Activated gamma-delta T cell treated with anti-CD3 and anti-CD28 coated beads, Interleukin-2, amount 50 U/mL, for 16 hours (primary cell): Measurements from ENCODE around the gene EMC1.
"Not testable (repeated sequence)": the region's sequence is repeated elsewhere in the genome, so short reads cannot be mapped to it uniquely, and the experiment has no call there.

ENCODE experiments used
- DNase-seq: peaks from one replicate; pipeline ENCODE4 v3.0.0-alpha.2; 2020; ENCODE audit warnings: low read depth

Gene EMC1

DNA sequence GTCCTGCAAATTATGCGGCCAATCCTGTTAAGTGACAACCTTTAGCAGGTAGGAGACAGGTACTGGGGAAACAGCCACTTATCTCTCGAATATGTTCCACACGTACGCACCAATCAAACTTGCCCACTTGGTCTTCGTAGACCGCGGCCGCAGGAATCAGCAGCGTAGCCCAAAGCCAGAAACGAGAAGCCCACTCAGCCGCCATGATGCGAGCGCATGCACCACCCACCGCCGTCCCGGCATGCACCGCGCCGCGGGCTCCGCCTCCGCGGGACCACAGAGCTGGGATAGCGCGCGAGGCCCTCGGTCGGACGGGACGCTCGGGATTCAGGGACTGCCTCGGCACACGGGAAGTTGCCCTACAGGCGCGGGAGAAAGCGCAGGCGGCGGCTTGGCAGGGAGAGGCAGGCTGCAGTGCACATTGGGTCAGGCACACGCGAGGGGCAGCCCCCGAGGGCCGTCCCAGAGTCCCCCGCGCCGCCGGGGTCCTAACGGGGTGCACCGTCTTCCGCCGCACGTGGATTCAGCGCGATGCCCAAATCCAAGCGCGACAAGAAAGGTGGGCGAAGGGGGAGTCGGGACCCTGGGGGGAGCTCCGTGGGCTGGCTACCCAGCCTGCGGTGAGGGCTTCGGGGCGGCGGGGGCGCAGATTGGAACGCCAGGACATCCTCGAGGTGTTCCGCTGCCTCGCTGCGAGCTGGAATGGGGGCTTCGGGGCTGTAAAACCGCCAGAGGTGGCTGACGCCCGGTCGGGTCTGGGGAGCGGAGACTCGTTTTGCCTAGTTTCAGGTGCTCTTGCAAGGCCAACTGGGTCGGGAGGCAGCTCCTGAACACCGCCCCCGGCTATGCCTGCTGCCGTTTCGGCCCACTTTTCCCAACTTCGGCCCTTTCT is at the start of gene EMC1, which contains the start of gene MRTO4:
EMC1 (minus strand) TSS at position 220 of the 892 bp plus-strand sequence; CDS start at position 205, 15 bp downstream.
MRTO4 (plus strand) TSS at position 501 of the 892 bp plus-strand sequence; CDS start at position 532, 31 bp downstream.
- peak; percentile 87 for DNase-seq

DNA sequence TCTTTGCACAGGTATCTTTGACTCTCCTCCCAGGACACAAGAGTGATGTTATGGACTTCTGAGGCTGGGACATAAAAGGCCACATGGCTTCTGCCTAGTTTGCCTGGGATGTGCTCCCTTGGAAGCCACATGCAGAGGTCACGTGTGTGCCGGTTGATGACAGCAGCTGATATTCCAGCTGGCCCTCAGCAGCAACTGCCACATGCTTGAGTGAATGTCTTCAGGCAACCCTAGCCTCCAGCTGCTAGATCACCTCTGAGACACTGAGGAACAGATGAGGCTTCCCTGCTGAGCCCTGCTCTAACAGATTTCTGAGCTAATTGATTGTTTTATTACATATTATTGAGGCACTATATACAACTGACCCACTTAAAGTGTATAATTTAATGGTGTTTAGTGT is 48.9 kb upstream of the EMC1 start:
- no peak for DNase-seq

DNA sequence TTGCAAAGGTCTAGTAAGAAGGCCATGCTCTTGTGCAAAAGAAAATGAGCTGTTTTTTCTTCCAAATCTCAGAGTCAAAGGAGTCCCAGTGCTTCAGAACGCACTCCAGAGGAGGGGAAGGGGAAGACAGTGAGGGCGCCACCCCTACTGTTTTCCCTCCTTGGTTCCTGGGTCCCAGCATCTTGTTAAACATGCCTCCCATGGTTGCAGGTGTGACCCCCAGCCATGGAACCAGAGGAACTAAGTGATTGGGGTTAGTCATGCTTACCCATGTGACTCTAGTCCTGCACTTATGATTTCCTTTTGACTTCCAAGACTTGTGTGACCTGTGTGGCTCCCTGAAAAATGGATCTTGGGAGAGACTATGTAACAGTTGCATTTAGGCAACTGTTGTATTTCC is 43.3 kb upstream of the EMC1 start:
- DNase-seq: no peak

DNA sequence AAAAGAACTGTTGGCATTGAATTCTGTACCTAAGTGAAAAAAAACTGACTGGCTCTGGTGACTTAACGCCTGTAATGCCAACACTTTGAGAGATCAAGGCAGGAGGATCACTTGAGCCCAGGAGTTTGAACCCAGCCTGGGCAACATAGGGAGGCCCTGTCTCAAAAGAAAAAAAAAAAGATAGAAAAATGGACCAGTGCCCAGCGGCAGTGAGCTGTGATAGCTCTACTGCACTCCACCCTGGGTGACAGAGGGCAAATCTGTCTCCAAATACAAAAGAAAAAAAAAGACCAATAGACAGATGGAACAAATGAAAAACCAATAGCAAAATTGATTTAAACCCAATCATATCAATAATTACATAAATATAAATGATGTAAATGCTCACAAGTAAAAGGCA is 37.9 kb upstream of the EMC1 start:
- no peak for DNase-seq

DNA sequence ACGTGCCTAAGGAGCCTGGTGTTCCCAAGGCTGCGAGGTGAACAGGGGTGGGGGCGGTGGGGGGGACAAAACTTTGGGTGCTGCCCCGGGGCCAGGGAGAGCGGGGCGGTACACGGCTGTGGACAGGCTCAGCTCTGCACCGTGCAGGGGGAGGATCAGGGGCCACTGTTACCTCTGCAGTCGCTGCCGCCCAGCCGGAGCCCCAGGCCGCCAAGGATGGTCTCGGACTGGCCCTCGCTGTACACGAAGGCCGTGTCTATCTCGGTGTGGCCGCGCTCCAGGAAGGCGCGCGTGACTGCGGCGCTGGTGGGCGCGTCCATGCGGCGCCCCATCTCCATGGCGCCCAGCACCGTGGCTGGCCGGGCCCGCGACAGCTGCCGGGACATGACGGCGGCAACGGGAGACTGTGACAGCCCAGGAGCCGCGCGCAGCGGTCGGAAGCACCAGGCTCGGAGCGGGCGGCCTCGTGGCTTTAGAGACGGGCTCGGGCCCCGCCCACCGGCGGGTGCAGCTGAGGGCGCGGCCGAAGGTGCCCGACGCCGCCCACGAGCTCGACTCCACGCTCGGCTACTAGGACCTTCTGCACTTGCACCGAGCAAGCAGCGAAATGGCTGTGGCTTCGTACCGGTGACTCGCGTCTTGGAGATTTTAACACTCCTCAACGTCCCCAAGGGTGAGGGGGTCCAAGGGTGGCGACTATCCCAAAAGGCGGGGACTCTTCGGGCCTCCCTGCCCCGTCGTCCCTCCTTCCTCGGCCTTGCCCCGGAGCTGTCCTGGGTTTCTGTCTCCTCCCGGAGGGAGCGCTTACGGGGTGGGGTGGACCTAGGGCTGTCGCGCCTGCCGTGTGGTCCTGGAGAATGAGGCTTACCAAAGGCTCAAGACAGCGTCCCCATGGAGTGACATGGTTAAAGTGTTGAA is 37.3 kb upstream of the EMC1 start, which contains the start of gene AKR7A3:
AKR7A3 (minus strand) TSS at position 447 of the 918 bp plus-strand sequence; CDS start at position 386, 61 bp downstream.
- DNase-seq: peak; percentile 24

DNA sequence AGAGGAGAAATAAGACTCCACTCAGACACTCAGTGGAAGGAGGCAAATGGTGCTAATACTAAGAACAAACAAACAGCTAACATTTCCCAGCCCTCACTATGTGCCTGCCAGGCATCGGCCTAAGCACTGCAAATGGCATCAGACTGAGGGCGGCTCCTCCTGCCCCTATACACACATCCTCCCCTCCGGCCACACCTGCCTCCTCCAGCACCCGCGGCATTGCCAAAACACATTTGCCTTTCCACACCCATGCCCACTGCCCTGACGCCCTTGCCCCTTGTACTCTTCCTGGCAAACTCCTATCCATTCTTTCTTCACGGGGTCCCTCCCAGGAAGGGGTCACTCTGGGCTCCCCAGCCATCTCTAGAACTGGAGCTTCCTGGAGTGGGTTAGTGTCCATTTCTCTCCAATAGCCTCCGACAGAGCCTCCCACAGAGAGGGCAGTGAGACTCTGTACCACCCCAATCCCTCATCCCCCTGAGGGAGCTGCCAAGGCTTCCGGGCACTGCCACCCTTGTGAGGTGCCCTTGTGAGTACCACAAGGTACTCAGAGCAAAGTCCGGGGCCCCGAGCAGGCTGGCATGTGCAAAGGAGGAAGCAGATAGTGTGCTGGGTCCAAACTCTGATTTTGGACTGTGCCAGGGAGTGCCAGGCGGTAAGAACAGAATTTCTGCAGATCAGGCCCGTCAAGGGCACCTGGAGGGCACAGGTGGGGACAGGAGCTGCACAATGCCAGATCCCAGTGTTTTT is 36.3 kb upstream of the EMC1 start:
- no peak for DNase-seq

DNA sequence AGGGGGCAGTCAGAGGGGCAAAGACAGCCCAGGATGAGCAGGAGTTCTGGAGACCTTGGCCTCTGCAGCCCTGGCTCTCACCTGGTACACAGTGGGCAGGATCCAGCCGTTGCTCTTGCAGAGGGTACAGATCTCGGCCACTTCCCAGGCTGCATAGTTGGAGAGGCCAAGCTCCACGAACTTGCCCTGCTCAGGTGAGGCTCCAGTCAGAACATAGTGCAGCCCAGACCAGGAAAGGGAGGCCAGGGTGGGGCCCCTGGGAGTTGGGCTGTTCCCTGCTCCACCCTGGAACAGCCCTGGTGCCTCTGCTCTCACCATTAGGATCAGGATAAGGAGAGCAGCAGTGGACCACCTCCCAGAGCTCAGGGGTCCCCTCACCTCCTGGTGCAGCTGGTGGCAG is 34.5 kb upstream of the EMC1 start:
- not testable (repeated sequence) for DNase-seq

DNA sequence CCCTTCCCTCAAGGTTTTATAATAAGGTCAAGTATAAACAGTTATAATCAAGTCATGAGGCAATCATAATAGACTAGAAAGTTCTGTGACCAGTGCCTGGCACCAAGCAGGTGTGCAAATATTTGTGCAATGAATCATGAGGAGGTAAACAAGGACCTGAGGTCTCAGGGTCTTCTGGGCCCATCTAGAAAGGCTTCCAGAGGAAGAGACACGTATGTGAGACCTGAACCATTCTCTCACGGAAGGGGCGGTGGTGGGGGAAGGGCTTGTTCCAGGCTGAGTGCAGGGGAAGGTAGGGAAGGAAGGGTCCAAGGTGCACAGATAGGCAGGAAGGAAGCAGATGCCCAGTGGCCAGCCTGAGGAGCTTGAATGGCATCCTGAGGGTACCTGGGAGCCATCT is 34.0 kb upstream of the EMC1 start:
- DNase-seq: not testable (repeated sequence)

DNA sequence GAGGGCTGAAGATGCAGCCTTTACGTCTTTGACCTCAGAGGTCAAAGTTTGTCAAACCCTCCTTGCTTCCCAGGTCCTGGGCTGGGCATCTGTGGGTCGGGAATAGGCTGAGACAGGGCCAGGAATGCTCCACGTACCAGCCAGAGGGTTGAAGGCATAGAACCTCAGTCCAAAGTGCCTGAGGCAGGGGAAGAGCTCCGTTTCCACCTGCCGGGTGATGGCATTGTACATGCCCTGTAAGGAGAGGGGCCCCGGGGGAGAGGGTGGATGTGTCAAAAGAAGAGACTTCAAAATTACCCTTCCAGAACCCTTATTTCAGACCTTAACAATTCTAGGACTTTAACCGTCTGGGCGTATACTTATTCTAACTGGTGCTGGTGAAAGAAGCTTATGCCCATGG is 33.6 kb upstream of the EMC1 start:
- no peak for DNase-seq

DNA sequence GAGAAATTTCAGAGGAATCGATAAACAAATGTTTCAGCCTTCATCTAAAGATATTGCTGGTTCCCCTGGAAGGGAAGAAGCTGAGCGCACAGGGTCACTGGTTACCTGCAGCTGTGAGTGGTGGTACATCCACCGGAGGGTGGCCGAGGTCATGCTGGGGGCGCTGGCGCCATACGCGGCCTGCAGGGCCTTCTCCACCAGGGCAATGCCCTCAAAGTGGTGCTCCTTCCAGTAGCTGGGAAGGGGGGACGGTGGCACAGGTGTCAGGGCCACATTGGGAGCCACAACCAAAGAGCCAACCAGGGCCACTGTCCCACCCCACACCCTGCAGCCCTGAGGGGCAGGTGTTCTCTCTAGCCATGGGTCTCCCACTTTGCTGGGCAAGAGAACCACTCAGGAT is 32.6 kb upstream of the EMC1 start:
- DNase-seq: no peak

DNA sequence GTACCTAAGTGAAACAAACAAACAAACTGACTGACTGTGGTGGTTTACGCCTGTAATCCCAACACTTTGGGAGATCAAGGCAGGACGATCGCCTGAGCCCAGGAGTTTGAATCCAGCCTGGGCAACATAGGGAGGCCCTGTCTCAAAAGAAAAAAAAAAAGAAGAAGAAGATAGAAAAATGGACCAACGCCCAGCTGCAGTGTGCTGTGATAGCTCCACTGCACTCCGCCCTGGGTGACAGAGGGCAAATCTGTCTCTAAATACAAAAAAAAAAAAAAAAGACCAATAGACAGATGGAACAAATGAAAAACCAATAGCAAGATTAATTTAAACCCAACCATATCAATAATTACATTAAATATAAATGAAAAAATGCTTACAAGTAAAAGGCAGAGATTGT is 23.3 kb upstream of the EMC1 start:
- DNase-seq: no peak

DNA sequence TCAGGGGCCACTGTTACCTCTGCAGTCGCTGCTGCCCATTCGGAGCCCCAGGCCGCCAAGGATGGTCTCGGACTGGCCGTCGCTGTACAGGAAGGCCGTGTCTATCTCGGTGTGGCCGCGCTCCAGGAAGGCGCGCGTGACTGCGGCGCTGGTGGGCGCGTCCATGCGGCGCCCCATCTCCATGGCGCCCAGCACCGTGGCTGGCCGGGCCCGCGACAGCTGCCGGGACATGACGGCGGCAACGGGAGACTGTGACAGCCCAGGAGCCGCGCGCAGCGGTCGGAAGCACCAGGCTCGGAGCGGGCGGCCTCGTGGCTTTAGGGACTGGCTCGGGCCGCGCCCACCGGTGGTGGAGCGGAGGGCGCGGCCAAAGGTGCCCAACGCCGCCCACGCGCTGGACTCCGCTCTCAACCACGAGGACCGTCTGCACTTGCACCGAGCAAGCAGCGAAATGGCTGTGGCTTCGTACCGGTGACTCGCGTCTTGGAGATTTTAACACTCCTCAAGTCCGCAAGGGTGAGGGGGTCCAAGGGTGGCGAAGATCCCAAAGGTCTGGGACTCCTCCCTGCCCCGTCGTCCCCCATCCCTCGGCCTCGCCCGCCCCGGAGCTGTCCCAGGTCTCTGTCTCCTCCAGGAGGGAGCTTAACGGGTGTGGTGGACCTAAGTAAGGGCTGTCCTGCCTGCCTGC is 22.7 kb upstream of the EMC1 start:
- DNase-seq: not testable (repeated sequence)

DNA sequence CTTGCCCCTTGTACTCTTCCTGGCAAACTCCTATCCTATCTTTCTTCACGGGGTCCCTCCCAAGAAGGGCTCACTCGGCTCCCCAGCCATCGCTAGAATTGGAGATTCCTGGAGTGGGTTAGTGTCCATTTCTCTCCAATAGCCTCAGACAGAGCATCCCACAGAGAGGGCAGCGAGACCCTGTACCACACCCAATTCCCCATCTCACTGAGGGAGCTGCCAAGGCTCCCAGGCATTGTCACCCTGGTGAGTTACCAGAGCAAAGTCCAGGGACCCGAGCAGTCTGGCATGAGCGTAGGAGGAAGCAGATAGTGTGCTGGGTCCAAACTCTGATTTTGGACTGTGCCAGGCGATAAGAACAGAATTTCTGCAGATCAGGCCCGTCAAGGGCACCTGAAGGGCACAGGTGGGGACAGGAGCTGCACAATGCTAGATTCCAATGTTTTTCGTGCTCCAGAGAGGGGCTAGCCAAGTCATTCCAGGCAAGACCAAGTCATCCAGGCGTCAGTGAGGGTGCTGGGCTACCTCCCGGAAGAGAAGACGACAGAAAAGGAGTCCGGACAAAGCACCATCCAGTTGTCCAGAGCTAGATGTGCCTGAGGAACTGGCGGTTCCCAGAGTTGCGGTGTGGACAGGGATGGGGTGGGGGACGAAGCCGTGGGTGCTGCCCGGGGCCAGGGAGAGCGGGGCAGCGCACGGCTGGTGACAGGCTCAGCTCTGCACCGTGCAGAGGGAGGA is 22.0 kb upstream of the EMC1 start:
- no peak for DNase-seq

DNA sequence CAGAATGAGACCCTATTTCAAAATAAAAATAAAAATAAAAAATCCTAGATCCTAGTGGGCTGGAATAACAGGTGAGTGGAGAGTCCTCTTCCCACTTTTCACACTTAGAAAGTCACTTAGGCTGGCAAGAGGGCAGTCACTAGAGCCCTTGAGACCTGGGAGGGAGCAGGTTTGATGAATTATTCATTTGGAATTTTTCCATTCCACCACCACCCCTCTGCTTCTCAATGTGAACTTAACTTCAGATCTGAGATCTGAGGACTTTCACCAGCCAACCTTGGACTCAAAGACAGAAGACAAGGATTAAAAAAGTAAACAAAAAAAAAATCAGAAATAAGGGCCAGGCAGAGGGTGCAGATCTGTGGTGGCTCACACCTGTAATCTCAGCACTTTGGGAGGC is 20.7 kb upstream of the EMC1 start:
- DNase-seq: no peak

DNA sequence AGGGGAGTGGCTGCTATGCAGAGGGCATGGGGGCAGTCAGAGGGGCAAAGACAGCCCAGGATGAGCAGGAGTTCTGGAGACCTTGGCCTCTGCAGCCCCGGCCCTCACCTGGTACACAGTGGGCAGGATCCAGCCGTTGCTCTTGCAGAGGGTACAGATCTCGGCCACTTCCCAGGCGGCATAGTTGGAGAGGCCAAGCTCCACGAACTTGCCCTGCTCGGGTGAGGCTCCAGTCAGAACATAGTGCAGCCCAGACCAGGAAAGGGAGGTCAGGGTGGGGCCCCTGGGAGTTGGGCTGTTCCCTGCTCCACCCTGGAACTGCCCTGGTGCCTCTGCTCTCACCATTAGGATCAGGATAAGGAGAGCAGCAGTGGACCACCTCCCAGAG is 19.0 kb upstream of the EMC1 start:
- DNase-seq: not testable (repeated sequence)

DNA sequence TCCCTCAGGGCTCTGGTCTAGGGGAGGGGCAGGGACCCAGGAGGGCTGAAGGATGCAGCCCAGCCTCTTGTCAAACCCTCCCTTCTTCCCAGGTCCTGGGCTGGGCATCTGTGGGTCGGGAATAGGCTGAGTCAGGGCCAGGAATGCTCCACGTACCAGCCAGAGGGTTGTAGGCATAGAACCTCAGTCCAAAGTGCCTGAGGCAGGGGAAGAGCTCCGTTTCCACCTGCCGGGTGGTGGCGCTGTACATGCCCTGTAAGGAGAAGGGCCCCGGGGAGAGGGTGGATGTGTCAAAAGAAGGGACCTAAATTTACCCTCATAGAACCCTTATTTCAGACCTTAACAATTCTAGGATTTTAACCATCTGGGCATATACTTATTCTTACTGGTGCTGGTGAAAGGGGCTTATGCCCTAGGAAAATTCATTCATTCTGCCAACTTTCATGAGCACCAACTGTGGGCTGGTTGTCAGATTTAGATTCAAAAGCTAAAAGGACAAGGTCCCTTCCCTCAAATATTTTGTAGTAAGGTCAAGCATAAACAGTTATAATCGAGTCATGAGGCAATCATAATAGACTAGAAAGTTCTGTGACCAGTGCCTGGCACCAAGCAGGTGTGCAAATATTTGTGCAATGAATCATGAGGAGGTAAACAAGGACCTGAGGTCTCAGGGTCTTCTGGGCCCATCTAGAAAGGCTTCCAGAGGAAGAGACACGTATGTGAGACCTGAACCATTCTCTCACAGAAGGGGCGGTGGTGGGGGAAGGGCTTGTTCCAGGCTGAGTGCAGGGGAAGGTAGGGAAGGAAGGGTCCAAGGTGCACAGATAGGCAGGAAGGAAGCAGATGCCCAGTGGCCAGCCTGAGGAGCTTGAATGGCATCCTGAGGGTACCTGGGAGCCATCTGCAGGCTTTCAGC is 18.4 kb upstream of the EMC1 start:
- DNase-seq: not testable (repeated sequence)

DNA sequence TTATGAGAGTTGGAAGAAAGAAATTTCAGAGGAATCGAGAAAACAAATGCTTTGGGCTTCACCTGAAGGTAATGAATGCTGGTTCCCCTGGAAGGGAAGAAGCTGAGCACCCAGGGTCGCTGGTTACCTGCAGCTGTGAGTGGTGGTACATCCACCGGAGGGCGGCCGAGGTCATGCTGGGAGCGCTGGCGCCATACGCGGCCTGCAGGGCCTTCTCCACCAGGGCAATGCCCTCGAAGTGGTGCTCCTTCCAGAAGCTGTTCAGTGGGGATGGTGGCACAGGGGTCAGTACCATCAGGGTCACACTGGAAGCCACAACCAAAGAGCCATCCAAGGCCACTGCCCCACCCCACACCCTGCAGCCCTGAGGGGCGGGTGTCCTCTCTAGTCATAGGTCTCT is 17.1 kb upstream of the EMC1 start:
- no peak for DNase-seq

DNA sequence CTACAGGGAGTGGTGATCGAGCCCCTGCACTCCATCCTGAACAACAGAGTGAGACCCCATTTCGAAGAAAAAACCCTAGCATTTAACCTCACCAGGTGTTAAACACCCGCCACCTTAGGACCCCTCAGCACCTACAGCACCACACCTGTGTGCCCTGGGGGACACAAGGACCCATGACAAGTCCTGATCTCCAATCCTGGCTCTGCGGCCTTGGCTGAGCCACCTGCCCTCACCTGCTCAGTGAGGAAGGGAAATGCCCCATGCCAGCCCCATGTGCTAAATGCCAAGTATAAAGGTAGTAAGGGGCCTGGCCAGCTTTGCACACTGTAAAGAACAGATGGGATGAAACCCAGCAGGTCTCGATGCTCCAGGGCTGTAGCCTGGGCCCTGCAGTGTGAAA is 11.4 kb upstream of the EMC1 start:
- DNase-seq: no peak

DNA sequence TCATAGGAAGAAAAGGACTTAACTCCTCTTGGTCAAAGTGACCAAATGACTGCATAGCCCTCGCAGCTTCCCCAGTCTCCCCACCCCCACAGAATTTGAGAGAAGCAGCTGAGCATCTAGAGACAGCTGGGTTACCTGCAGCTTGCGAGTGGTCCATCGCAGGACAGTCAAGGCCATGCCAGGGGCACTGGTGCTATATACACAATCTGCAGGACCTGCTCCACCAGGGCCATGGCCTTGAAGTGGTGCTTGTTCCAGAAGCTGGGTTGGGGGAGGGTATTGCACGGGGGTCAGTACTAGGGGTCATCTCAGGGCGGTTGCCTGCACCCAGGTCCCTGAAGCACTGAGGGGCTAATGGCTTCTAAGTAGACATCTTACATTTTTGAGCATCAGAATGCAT is 10.7 kb upstream of the EMC1 start:
- DNase-seq: no peak
